NB4 (cell line): ENCODE results near the gene BAG5.

Source experiments
- DNase-seq: peaks from one replicate; pipeline ENCODE4 v3.0.0; 2010; ENCODE audit warnings: low read depth
- H3K4me3 ChIP-seq: one replicate; pipeline ENCODE4 v1.5.1; 2011; ENCODE audit warnings: mild to moderate bottlenecking, low read depth, low read length, moderate library complexity
- MAX ChIP-seq: IDR thresholded peaks from 2 replicates; pipeline ENCODE4 v1.6.1; 2011; ENCODE audit warnings: low read depth, low read length
- MYC ChIP-seq: IDR thresholded peaks from 2 replicates; pipeline ENCODE4 v1.6.1; 2011; ENCODE audit warnings: low read depth, low read length
- POLR2A ChIP-seq: IDR thresholded peaks from 2 replicates; pipeline ENCODE4 v1.6.1; 2011; ENCODE audit warnings: mild to moderate bottlenecking; ENCODE audit not compliant: insufficient read length; ENCODE audit errors: extremely low read depth
- TF ChIP-seq, protein P1 (sequence below): IDR thresholded peaks from one replicate; pipeline ENCODE4 v1.5.1; 2012; ENCODE audit warnings: low read depth, low read length

BAG5 gene

DNA sequence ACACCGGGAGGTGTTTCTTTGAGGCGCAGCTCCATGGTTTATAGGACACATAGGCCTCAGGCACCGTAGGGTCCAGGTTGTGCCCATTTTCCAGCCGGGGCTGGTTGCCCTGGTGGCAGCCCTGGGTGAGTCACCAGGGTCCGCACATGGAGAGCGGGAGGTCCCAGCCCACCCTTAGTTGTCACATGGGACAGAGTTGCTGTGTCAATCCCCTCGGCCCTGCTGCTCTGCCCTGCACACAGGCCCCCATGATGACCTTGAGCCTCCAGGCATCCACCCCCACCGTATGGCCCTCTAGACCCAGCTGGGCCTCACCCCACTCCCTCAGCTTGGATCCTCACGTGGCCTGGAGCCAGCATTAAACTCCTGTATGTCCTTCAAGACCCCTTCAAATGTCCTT lies 25.8 kb downstream of the BAG5 start:
- no peak for DNase-seq
- no peak overlapping the region for H3K4me3 ChIP-seq
- TF ChIP-seq, protein P1, sequence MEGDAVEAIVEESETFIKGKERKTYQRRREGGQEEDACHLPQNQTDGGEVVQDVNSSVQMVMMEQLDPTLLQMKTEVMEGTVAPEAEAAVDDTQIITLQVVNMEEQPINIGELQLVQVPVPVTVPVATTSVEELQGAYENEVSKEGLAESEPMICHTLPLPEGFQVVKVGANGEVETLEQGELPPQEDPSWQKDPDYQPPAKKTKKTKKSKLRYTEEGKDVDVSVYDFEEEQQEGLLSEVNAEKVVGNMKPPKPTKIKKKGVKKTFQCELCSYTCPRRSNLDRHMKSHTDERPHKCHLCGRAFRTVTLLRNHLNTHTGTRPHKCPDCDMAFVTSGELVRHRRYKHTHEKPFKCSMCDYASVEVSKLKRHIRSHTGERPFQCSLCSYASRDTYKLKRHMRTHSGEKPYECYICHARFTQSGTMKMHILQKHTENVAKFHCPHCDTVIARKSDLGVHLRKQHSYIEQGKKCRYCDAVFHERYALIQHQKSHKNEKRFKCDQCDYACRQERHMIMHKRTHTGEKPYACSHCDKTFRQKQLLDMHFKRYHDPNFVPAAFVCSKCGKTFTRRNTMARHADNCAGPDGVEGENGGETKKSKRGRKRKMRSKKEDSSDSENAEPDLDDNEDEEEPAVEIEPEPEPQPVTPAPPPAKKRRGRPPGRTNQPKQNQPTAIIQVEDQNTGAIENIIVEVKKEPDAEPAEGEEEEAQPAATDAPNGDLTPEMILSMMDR, result no peak

DNA sequence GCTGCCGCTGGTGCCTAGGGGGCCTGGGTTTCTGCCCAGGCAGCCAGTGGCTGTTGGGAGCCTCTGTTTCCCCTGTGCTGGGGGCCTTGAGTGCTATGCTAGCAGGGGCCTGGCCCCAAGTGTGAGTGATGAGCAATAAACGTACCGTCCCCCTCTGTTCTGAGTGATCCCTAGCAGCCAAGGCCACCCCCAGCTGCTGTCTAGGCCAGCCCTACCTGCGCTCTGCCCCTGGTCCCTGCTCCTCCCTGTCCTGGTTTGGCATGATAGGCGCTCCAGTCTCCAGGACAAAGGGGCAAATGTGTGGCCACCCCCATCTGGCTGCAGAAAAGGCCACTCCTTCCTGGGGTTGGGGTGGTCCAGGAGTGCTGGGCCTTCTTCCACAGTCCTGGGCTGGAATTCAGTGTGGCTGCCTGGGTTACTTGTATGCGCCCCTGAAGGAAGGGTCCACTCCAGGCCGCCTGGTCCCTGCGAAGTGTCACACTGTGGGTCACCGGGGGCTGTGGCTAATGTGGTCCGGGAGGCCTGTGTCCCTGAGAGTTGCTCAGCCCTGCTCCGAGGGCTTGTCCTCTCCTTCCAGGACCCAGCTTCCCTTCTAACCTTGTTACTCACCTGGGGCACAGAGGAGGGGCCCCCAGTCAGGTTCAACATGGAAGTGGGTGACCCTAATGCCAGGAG lies 26.4 kb downstream of the BAG5 start:
- DNase-seq, result no peak
- TF ChIP-seq, protein P1, result no peak
- TF ChIP-seq MYC (no peak), POLR2A (no peak), MAX (no peak)

DNA sequence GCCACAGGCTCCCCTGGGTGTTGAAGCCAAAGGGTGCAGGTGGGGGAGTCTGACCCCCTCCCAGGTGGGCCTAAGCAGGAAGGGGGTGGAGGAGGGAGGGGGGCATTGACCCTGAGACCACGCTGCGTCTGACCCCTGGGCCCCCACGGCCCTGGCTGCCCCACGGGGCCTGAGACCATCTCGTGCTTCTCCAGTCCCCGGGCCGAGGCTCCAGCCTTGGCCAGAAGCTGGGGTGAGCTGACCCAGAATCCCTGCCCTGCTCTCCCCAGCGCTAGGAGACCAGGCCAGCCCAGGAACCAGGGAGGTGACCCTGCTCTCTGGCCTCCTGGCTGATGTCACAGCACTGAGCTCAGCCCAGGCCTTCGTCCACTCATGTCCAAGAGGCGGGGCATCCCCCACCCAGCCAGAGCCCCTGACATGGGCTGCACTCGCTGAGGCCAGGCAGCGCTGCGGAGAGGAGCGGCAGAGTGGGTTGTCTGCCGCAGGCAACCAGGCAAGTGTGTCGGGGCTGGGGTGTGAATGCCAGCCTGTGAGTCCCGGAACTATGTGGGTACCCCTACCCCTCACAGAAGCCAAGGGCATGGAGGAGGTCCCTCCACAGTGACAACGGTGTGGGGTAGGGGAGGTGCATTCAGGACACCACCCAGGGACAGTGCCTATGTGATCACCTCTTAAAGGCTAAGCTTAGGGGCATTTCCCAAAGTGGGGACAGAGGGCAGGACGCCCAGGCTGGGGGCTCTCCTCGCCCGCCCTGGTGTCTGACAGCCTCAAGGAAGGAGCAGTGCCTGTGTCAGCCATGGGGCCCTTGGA lies 27.2 kb downstream of the BAG5 start:
- DNase-seq, result no peak
- H3K4me3 ChIP-seq, result no peak overlapping the region
- TF ChIP-seq, protein P1, result no peak
- no peak for TF ChIP-seq POLR2A
- TF ChIP-seq MYC, result no peak
- no peak for TF ChIP-seq MAX

More for the DNA sequence above, 26.4 kb downstream of the BAG5 start:
- H3K4me3 ChIP-seq, result no peak overlapping the region

DNA sequence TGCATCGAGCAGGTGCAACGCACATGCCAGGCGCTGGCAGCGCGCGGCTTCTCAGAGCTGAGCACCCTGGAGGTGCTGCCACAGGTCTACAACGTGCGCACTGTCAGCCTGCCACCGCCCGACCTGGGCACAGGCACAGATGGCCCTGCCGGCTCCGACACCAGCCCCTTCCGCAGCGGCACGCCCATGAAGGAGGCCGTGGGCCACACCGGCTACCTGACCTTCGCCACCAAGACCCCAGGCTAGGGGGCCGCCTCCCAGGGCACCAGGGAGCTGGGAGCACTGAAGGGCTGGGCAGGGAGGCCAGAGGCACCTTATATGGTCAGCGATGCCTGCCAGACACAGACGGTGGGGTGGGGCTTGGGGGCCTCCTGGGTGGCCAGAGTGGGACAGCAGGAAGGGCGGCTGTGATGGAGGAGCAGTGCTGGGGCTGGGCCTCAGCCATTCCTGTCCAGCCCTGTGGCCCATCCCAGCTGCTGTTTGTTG lies 27.8 kb downstream of the BAG5 start:
- no peak overlapping the region for H3K4me3 ChIP-seq
- TF ChIP-seq MAX (no peak), MYC (no peak), POLR2A (no peak)
- TF ChIP-seq, protein P1, result no peak
- DNase-seq, result no peak

DNA sequence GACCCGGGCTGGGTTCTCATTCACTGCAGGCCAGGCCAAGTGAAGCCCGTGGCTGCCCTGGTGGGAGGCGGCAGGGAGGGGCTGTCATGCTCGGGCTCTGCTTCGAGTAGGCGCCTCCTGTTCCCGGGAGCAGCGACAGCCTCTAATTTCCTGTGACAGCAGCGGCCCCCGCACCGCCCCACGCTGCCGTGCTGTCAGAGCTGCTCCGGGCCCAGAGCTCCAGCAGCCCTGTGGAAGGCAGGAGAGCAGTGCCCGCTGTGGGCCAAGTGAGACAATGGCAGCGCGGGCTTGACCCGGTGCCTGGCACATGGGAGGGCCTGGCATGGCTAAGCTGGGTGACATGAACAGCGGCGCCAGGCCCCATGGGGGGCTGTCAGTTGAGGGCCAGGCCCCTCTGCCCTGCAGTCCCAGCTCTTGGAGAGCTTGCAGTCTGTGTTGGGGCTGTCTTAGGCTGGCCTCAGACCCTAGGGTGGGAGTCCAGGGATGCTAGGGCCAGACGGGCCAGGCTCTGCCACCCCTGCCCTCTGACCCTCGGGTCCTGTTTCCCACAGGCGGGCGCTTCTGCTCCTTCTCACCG lies 28.4 kb downstream of the BAG5 start:
- no peak for DNase-seq
- TF ChIP-seq MYC (no peak), MAX (no peak), POLR2A (no peak)
- TF ChIP-seq, protein P1, result no peak
- H3K4me3 ChIP-seq, result no peak overlapping the region
